Limb (tissue), 2 donors: ENCODE results near the gene ADIPOR2.
"Not testable (repeated sequence)": the region's sequence is repeated elsewhere in the genome, so short reads cannot be mapped to it uniquely, and the experiment has no call there.

Source experiments
- DNase-seq, 2 donors: peaks; one replicate each; pipeline ENCODE4 v3.0.0-alpha.2; 2016; ENCODE audit errors: extremely low spot score in 2 of 2

The ADIPOR2 gene

DNA sequence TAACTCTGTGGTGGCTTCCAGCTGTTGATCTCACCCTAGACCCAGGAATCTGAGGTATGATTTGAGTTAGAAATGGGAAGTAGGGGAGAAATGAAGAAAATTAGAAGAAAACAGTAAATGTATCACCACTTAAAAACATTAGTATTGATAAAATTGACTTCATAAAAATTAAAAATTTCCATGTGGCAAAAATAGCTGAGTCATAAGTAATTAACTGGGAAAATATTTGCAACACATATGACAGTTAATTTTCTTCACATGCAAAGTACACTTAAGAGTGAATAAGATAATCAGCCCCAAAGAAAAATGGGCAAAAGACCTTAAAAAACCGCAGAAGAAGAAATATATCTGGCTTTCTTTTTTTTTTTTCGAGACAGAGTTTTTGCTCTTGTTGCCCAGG is 25.5 kb upstream of the ADIPOR2 start:
- DNase-seq: no peak

DNA sequence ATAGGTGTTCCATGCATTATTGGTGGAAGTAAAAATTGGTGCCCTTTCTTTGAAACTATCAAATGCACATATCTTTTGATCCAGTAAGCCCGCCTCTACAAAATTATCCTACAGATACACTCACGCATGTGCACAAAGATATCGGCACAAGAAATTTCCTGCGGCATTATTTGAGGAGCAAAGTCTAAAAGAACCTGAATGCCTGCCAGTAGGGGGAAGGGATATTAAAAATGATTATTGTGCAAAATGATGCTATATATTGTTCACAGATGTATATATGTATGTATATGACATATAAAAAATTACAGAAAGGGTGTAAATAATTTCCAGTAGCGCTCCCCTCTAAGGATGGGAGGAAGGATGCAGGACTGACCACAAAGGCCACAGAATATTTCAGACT is 24.7 kb upstream of the ADIPOR2 start:
- no peak for DNase-seq

DNA sequence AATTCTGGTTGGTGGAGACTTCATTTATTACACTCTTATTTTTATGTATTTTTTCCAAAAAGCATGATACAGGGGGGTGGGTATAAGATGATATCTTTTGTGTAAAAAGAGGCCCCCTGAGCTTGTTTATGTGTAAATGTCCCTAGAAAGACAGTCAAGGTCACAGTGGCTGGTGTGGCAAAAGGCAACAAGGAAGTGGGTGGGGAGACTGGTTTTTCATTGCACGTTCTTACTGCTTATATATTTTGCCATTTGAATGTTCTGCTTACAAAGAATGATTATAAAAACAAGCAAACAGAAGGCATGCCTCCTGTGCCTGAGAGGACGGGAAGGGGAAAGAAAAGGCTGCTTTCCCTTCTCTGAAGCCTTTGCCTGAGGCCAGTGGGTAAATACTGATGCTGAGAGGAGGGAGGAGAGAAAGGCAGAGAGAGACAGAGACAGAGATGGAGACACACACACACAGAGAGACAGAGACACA is 24.1 kb upstream of the ADIPOR2 start:
- no peak for DNase-seq

DNA sequence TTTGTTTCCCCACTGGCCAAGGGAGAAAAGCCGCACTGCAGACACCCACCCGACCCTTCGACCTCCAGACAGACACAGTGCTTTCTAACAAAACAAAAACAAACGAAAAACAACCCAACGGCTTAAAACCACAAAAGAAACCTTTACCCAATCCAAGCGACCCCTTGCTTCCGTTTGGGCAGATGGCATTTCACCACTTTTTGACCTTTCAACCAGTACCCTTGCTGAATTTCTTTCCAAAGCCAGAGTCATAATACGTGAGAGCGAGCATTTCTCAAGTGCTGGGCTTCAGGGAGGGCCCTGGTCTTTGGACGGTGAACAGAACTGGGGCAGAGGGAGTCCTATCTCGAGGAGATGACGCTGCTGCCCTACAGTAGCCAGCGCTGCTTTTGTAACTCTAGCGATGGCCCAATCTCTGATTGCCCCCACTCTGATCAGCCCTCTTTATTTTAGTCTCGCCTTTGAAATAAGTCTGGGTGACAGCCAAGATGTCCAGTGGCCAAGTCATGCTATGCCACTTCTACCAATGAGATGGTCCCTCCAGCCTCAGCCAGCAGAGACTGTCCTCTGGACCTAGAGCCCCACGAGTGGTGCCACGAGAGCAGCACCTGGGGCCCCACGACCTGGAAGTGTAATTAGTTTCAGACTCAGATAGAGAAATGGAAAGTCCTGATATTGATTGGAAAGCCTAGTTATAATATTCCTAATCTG is 21.9 kb upstream of the ADIPOR2 start:
- no peak for DNase-seq

DNA sequence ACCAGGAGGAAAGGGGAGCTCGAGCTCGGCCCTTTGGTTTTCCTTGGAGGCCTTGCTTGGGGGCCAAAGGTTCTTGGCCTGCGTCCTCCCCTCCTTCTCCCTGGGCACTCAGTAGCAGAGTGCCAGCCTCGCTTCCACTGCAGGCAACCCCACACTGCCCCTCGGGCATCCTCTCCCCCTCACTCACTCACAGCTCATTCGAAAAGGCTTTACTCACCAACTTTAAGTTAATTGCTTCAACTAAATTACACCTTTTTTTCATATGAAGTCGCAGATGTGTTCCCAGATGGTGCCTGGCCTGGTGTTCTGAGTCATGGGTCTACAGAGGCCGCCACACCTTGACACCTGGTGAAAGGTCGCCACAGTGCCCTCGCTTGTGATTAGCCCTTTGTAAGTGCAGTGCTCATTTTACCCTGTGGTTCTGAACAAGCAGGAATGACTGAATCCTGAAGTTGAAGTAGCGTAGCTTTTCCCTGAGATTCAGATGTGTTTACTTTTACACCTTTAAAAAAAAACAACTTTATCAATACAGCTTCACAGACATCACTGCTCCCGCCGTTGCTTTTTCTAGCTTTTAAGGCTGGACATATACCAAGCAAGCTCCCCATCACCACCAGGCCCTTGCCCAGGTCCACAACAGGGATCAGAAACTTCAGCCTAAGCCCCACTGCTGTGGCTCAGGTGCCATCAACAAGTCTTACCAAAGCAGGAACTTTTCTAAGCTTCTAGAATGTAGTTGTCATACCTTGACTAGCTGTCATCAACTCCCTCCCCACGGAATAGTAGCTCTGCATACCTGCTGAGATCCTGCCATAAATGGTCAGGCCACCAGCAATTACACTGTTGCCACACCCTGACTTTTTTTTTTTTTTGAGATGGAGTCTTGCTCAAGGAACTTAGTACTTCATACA is 20.3 kb upstream of the ADIPOR2 start:
- DNase-seq: no peak

DNA sequence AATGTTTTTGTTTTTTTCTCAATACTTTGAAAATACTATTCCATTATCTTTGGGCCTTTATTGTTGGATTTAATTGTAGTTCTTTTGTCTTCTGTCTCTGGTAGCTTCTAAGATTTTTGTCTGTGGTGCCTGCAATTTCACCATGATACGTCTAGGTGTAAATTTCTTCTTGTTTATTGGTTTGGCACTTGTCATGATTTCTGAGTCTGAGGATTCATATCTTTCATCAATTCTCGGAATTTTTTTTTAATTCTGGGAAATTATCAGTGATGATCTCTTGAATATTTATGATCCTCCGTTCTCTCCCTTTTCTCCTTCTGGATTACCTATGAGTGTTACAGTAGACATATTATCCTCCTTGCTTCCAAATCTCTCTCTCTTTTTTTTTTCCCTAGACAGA is 14.8 kb upstream of the ADIPOR2 start:
- no peak for DNase-seq

DNA sequence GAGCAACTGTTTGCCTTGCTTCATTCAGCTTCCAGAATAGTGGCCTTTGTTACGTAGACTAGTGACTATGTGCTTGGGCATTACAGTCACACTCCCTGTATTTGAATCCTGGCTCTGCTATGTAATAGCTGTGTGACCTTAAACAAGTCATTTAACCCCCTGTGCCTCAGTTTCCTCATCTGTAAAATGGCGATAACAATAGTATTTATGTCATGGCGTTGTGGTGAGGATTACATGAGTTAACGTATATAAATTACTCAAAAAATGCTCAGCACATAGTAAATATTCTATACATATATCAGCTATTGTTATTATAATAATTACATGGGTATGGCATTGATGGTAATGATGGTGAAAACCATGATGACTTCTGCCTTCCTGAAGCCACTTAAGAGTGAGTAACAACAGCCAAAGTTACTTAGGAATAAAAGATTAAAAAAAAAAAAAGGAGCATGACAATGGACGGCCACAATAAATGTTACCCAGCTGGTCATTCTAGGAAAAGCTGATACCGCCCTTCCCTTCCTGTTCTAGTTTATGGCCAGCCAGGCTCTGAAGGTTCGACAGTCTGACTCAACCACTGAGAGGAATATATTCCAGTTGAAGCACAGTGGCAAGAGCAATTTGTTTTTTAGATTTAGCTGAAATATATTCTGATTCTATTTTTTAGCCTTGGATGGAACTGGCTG is 9.9 kb upstream of the ADIPOR2 start:
- no peak for DNase-seq

DNA sequence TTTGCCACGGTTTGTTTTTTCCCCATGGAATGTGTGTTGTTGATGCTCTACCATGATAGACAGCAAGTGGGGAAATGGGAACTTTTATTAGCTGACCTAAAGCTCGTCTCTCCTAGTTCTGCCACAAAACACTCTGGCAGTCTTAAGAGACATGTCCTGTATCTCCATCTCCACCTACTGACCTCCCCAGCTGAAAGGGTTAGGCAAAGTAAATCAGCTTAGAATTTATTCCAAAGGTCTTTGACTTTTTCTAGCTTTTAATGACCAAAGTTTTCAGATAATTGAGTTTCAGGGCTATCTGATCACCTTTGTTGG is 9.4 kb upstream of the ADIPOR2 start:
- DNase-seq: no peak

DNA sequence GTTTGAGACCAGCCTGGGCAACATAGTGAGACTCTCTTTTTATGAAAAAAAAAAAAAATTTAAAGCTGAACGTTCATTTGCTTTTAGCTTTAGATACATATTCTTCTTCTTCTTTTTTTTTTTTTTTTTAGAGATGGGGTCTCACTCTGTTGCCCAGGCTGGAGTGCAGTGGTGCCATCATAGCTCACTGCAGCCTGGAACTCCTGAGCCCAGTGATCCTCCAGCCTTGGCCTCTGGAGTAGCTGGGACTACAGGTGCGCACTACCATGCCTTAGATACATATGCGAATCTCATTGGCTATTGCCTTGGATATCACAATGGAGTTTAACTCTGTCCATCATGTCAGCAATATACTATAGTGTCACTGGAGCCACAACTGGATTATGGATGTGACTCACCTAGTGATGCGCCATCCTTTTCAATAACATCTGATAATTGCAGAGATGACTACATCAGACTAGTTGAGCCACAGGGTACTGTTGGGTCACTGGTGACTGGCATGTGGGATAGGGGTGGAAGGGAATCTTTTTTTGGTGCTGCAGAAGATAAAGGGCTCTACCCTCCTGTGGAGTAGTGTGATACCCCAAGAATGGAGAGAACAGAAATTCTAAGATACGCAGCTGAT is 2.7 kb upstream of the ADIPOR2 start:
- DNase-seq: no peak

DNA sequence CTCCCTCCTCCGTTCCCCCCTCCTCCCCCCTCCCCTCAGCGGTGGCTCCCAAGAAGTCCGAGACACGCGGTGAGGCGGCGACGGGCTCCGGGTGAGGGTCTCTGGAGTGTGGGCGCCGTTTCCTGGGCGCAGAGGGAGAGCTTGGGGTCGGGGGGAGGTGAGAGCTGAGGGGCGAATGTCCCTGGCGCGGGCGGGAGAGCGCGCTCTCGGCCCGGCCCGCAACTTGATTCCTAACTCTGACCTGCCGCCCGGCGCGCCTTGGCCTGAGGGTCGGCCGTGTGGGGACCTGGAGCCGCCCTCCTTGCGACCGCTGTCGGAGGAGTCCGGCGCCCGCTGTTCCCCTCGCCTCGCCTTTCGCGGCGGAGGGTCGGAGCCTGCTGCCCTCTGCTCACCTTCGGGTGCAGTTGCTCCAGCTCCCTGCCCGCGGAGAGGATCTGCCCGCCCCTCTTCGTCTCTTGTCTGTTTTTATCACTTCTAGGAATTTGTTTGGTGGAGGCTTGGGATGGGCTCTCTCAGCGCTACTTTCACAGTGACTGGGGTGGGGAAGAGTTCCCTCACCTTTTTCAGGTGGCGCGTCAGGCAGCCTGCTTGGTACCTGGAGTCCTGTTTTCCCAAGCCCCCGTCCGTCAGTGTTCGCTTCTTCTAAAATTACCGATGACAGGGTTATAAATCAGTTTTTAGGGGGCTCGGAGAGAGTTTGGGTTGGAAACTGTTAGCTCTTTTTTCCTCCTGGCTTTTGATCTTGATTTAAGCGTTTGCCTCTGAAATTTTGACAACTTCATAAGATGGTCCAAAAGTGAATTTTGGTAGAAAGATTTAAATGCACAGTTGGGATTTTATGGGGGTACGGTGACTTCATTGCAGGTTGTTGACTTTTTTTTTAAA is 495 bp downstream of the ADIPOR2 start:
- DNase-seq: peak in 1 of 2 donors; percentile 18

DNA sequence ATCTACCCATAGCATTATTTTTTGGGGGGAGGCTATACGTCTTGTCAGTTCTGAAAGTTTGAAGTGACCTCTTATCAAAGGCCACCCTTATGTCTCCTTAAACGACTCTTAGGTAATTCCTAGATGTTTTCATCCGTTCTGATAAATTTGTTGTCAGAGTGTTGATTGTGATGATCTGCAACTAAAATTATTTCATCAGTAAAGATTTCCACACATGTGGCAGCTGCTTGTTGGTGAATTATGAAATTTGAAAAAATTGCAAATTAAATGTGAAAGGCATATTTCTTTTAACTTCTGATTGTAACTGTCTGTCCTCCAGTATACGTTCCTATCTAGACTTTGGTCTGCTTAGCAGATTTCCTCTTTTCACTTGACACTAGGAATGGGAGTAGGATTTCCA is 1.4 kb downstream of the ADIPOR2 start:
- DNase-seq: no peak

DNA sequence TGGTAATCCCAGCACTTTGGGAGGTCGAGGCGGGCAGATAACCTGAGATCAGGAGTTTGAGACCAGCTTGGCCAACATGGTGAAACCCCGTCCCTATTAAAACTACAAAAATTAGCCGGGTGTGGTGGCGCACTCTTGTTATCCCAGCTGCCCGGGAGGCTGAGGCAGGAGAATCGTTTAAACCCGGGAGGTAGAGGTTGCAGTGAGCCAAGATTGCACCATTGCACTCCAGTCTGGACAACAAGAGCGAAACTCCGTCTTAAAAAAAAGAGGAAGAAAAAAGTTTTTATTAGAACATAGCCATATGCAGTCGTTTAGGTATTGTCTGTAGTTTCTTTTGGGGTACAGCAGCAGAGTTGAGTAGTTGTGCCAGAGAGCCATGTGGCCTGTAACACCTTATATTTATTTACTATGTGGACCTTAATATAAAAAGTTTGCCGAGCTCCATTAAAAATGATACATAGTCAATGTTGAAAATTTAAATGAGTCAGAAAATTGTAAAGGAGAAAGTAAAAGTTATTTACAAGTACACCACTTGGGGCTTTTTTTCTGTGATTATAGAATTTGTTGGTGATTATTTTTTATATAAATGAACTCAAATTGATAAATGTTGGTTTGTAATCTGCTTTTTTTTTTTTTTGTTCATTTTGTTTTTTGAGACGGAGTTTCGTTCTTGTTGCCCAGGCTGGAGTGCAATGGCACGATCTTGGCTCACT is 2.2 kb downstream of the ADIPOR2 start:
- DNase-seq: no peak

DNA sequence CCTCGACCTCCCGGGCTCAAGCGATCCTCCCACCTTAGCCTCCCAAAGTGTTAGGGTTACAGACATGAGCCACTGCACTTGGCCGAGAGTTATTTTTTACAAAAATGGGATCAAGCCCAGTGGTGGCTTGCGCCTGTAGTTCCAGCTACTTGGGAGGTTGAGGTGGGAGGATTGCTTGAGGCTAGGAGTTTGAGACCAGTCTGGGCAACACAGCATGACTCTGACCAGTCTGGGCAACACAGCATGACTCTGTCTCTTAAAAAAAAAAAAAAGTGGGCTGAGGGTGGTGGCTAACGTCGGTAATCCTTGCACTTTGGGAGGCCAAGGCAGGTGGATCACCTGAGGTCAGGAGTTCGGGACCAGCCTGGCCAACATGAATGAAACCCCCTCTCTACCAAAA is 4.2 kb downstream of the ADIPOR2 start:
- DNase-seq: not testable (repeated sequence)

DNA sequence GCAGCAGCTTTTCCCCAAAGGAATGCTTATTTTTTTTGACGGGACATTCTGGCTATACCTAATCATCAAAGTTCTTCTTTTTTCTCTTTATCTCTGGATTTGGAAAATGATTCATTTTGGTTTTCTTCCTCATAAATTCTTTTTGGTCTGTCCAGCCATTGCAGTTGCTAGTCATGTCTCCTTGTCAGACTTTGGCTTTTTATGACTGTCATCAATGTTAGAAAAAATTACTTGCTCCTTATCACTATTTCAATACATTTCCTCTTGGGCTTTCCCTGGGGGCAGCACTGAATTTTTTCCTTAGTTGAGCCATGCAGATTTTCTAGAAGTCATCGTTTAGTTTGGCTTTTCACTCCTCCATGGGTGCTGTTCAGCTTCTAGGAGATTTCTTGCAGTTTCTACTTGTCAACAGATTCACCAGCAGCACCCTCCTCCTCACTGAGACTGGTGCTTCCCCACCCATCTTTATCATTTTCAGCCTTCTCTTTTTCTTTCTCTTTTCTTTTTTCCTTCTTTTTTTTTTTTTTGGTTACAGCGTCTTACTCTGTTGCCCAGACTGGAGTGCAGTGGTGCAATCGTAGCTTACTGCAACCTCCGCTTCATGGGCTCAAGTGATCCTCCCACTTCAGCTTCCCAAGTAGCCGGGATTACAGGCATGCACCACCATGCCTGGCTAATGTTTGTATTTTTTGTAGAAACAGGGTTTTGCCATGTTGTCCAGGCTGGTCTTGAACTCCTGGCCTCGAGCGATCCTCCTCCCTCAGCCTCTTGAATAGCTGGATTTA is 5.2 kb downstream of the ADIPOR2 start:
- DNase-seq: no peak

DNA sequence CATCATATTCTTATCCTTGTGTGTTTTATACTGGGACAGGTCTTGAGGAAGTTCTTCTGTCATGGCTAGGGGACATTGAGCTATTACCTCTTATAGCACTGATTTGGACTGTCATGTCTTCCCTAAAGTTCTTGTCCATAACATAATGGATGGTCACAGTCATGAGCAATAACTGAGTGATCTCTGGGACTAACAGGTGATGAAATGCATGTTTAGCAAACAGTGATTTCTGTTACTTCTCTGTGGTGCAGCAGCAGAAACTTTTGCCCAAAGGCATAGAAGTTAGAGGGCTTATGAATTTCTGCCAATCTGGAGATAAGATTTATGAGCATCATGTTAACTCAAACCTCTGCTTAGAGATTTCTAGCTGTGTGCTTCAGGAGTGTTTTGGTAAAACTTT is 5.9 kb downstream of the ADIPOR2 start:
- DNase-seq: no peak

DNA sequence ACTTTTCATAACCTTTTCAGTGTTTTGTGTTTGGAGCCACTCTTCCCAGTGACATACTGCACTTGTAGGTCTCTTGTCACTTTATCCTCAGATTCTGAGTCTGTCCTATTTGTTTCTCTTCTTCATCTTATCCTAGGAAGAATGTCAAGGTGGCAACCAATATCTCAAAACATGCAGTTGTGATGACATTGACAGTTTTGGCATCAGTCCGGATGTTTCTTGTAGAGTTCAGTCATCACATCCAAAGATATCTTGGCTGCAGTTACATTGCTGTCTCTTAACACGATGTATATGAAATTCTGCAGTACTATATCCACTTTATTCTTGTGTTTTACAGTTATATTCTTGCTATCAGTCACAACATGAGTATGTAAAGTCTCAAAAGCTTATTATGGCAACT is 6.4 kb downstream of the ADIPOR2 start:
- no peak for DNase-seq

DNA sequence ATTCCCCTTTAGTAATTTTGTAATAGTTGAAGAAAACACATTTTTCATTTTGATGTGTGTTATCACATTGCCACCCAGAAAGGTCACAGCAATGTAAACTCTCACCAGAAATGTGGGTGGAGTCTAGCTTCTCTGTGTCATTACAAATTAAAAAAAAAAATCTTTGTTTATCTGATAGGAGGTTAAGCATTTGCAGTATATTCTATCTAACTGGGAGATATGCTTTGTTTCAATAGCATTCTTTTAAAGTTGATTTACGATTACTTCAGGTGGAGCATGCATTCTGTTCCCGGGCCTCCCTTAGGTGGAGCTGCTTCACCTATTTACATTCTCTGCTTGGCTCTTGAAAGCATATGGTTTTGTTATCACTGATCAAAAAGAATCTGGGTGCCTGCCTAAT is 7.8 kb downstream of the ADIPOR2 start:
- DNase-seq: no peak

DNA sequence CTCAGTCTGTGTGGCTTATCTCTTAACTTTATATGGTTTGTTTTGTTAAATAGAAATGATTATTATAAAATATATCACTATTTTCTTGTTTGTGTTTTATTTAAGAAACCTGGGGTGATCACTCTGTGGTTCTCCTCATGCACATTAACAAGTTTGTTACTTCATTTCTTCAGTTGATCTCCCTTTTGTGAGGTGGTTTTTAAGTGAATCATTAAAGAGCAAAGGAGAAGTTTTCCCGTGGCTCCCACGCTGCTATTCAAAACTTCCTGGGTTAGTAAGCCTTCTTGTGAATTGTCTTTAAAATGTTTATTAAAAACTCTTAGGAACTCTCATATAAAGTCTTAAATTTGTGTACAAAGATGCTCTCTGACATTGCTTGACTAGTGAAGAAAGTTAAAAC is 11.8 kb downstream of the ADIPOR2 start:
- DNase-seq: no peak
